GM21381 (cell line): ENCODE measurements around the gene EMX1.

Experiments used
- ATAC-seq: cut with Tn5 transposase; IDR thresholded peaks from one replicate; pipeline ENCODE4 v1.9.1; 2021; ENCODE audit warnings: mild to moderate bottlenecking, moderate library complexity; ENCODE audit not compliant: unreplicated experiment

Gene EMX1

GRCh38 chr2:72942293-72942692 is 25.0 kb downstream of the EMX1 start:
- no peak for ATAC-seq

- no peak for ATAC-seq
Observed at GRCh38 chr2:72942881-72943418, 25.6 kb downstream of the EMX1 start.

- ATAC-seq = no peak
Observed at GRCh38 chr2:72943540-72944395, 26.4 kb downstream of the EMX1 start.

- ATAC-seq = no peak
Observed at GRCh38 chr2:72944804-72945449, 27.6 kb downstream of the EMX1 start.

GRCh38 chr2:72945450-72946019 is 28.2 kb downstream of the EMX1 start:
- no peak for ATAC-seq

- no peak for ATAC-seq
Observed at GRCh38 chr2:72946466-72946865, 29.1 kb downstream of the EMX1 start.

- no peak for ATAC-seq
Observed at GRCh38 chr2:72947952-72948830, 30.9 kb downstream of the EMX1 start.

GRCh38 chr2:72949045-72949444 is 31.7 kb downstream of the EMX1 start:
- ATAC-seq = no peak

- no peak for ATAC-seq
Observed at GRCh38 chr2:72949642-72950041, 32.3 kb downstream of the EMX1 start.

GRCh38 chr2:72950558-72951255 is 33.4 kb downstream of the EMX1 start:
- ATAC-seq = no peak

GRCh38 chr2:72951303-72952095 is 34.2 kb downstream of the EMX1 start:
- ATAC-seq = no peak

- ATAC-seq = no peak
Observed at GRCh38 chr2:72952110-72952823, 34.9 kb downstream of the EMX1 start.

GRCh38 chr2:72952961-72953360 is 35.6 kb downstream of the EMX1 start:
- ATAC-seq = no peak

- ATAC-seq = no peak
Observed at GRCh38 chr2:72953528-72953927, 36.2 kb downstream of the EMX1 start.

- no peak for ATAC-seq
Observed at GRCh38 chr2:72953976-72954375, 36.7 kb downstream of the EMX1 start.

- no peak for ATAC-seq
Observed at GRCh38 chr2:72954376-72955227, 37.3 kb downstream of the EMX1 start.

- ATAC-seq = no peak
Observed at GRCh38 chr2:72955228-72956049, 38.1 kb downstream of the EMX1 start.
